Brain pericyte (primary cell): ENCODE data around the gene CCDC117.

Experiments used
- DNase-seq: peaks from one replicate; pipeline ENCODE4 v3.0.0-alpha.2; 2012; ENCODE audit warnings: low read depth, low spot score

The CCDC117 gene

GRCh38 chr22:28769394-28770085, 3.0 kb upstream of the CCDC117 start:
- no peak for DNase-seq

- no peak for DNase-seq
These were observed 1.2 kb upstream of the CCDC117 start for GRCh38 chr22:28771195-28771791.

GRCh38 chr22:28773461-28773867, 969 bp downstream of the CCDC117 start:
- no peak for DNase-seq

GRCh38 chr22:28774378-28774777, 1.9 kb downstream of the CCDC117 start:
- no peak for DNase-seq

DNA sequence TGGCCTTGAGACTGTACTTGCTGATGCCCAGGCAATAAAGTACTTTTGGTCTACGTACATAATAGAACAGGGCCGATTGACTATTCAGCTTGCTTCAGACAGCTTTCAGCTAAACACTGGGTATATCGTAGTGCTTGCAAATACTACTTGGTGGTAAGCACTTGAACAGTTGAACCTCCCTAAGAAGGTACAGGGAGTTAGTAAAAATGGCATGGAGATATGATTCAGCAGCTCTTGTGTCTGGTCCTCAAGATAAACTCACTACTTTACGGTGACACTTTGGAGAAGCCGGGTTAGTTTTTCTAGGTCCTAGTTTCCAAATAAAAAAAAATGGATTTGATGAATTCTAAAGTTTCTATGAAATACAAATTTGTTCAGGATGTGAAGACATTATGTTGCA, 7.3 kb downstream of the CCDC117 start:
- DNase-seq, result no peak

DNA sequence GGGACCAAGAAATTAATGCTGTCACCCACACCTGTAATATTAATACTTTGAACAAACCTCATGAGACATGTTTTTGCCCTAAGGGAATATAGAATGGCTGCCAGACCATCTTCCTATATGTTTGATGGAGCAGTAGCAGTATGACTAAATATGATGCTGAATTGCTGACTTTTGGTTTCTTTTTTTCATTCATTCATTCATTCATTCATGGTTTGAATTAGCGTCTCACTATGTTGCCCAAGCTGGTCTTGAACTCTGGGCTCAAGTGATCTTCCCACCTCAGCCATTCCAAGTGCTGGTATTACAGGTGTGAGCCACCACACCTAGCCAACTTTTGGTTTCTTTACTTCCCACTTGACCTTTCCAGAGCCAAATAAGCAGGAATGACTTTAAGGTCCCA, 7.8 kb downstream of the CCDC117 start:
- DNase-seq, result no peak

DNA sequence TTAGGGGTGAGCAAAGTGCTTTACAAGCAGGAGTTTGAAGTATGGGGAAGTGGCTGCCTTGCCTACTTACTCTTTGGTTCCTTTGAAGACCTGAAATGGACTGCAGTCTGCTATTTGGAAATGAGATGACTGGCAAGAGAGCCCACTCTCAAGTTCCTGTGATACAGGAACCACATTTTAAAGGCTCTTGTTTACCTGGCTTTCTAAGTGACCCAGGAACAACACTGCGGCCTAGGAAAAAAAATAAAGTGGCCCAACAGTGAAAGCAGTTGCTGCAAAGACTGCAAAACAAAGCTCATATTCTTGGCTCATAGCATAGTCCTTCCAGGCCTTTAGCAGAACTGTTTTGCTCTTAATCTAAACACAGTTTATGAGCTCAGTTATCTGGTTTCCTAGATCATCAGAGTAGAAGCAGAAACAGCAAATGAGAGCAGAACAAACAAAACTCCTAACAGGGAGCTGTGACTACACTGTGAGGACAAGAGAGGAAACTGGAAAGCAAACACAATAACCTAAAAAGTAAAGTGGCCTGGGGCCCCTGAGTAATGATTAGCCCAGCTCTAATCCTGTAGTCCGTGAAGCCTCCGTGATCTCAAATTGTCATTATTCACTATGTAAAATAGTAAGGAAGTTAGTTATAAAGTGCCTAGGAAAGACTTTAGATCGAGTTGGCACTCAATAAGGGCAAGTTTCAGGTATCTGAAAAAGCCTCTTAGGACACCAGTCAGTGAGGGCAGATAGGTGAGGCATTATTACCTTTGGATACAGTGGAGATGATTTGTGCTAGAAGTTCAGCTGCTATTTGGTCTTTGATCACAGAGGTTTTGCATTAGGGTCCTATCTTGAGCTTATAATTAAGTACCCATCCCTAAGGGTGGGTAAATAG, 11.5 kb downstream of the CCDC117 start:
- no peak for DNase-seq

DNA sequence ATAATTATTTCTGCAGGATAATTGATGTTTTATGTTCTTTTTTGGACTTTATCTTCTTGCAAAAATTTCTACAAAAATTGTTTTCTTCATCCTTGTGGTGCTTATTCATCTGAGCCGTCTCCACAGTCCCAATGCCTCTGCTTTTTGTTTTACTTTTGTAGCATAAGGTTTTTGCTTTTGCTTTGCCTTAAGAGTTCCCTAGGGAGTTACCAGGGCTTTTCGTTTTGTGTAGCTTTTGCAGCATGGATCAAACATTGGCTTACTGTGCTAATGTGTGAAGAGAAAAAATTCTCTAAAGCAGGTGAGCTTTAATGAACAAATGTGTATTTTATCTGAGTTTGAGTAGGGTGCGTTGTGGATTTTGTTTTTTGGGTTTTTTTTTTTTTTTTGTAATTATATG, 16.1 kb downstream of the CCDC117 start:
- DNase-seq, result no peak

DNA sequence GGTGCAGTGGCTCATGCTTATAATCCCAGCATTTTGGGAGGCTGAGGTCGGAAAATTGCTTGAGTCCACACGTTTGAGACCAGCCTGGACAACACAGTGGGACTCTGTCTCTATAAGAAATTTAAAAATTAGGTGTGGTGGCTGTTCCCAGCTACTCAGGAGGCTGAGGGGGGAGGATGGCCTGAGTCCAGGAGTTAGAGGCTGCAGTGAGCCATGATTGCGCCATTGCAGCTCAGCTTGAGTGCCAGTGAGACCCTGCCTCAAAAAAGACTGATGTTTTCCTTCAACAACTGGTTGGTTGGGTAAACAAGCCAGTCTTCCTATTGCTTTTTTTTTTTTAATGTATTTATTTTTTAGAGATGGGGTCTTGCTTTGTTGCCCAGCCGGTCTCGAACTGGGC, 18.6 kb downstream of the CCDC117 start:
- DNase-seq, result no peak

GRCh38 chr22:28791841-28792490, 19.5 kb downstream of the CCDC117 start:
- DNase-seq, result no peak

- DNase-seq, result no peak
These were observed 20.2 kb downstream of the CCDC117 start for GRCh38 chr22:28792491-28793383.

GRCh38 chr22:28793976-28794584, 21.6 kb downstream of the CCDC117 start:
- DNase-seq, result no peak

DNA sequence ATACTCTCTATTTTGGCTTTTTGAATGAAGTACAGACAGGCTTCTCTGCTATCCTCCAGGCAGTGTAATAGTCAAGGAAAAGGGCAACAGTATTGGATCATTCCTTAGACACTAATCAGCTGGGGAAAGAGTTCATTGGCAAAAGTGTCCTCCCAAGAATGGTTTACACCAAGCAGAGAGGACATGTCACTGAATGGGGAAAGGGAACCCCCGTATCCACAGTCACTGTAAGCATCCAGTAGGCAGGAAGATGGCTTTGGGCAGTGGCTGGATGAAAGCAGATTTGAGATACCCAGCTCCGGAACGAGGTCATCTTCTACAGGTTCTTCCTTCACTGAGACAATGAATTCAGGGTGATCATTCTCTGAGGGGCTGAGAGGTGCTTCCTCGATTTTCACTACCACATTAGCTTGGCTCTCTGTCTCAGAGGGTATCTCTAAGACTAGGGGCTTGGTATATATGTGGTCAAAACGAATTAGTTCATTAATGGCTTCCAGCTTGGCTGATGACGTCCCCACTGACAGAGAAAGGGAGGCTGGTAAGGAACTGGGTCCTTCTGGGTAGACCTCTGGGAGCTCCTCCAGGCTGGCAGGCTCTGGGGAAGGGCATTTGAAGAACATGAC, 22.7 kb downstream of the CCDC117 start:
- no peak for DNase-seq

- no peak for DNase-seq
These were observed 23.7 kb downstream of the CCDC117 start for GRCh38 chr22:28795932-28796856.

GRCh38 chr22:28798810-28799605, 26.5 kb downstream of the CCDC117 start:
- peak; percentile 41 for DNase-seq

DNA sequence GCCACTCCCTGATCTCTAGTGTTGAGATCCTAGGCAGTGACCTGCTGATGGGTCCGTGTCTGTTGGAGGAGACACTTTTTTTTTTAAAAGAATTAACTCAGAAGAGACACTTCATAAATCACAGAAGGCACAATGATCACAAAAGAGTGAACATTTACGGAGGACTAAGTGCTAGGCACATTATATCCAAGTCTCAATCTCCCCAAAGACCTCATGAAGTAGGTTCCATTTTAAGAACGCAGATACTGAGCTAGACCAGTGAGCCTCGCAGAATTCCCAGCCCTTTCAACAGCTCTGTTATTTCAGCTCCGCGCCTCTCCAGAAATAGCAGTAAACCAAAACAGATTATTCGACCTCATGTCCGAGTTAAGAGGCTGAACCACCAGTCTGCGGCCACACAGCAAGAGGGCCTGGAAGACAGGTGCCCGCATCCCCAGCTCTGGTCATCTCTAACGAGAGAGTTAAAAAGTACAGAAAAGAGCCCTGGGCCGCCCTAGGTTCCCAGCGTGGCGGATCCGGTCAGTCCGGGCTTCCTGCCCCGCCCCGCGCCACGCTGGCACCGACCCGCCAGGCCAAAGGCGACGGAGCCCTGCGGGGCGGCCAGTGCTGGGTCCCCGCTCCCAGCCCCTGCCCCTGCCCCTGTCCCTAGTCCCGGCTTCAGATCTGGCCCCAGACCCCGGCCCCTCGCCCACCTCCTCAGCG, 27.3 kb downstream of the CCDC117 start:
- peak; percentile 36 for DNase-seq

- peak; percentile 79 for DNase-seq
These were observed 28.0 kb downstream of the CCDC117 start, which contains the start of gene XBP1 for GRCh38 chr22:28800308-28801041. Gene XBP1 (minus strand): TSS chr22:28800569.
